ENCODE measurements around the gene SVIP.

DNA sequence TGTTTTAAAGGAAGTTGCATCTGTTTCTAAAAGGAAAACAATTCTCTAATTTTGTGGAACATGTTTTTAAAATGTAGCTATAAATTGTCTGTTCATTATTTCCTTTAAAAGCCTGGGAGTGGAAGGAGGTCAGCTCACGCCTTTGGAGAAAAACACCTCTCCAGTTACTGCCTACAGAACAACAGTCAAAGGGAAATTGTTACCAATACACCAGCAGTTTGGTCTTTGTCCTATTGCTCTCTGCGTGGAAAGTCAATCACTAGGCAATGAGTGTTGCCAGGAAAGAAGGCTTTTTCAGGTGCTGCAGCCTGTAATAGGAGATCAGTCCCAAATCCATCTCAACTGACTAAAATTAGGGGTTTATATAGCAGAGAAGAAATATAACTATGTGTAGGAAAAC lies 22.2 kb downstream of the SVIP start:
- no peak for TF ChIP-seq CTCF (IDR thresholded peaks at IDR 0.05)
- TF ChIP-seq POLR2A (IDR thresholded peaks at IDR 0.05), result no peak
